Measurements from ENCODE around the gene CIAPIN1.

The CIAPIN1 gene

GRCh38 chr16:57385083-57385482 is 62.1 kb downstream of the CIAPIN1 start:
- peaks cover 15% of the 10 kb centered on the region for H3K4me1 ChIP-seq (ENCODE audit: control insufficient read depth, insufficient read depth, low read length)
- H3K36me3 ChIP-seq (ENCODE audit: control insufficient read depth, insufficient read depth, low read length, severe bottlenecking), result peaks cover 7% of the 10 kb centered on the region
- peaks cover 14% of the 10 kb centered on the region for H3K27me3 ChIP-seq (replicated peaks; ENCODE audit: control insufficient read depth, insufficient read depth, low read length)
- H3K9ac ChIP-seq (ENCODE audit: low read length), result no peak overlapping the region
- no peak for DNase-seq (ENCODE audit: low read depth)
- H3K4me3 ChIP-seq (ENCODE audit: low read length), result no peak overlapping the region
- H3K9me3 ChIP-seq (ENCODE audit: control insufficient read depth, low read length), result no peaks in the 10 kb centered on the region

- Histone ChIP-seq H3K4me1 (ENCODE audit: control insufficient read depth, insufficient read depth, low read length) (peaks cover 15% of the 10 kb centered on the region), H3K9ac (ENCODE audit: low read length) (no peak overlapping the region), H3K27me3 (replicated peaks; ENCODE audit: control insufficient read depth, insufficient read depth, low read length) (peaks cover 10% of the 10 kb centered on the region), H3K36me3 (ENCODE audit: control insufficient read depth, insufficient read depth, low read length, severe bottlenecking) (peaks cover 12% of the 10 kb centered on the region), H3K9me3 (ENCODE audit: control insufficient read depth, low read length) (no peaks in the 10 kb centered on the region), H3K4me3 (ENCODE audit: low read length) (no peak overlapping the region)
- no peak for DNase-seq (ENCODE audit: low read depth)
Observed at GRCh38 chr16:57384248-57385070, 62.7 kb downstream of the CIAPIN1 start.

GRCh38 chr16:57383276-57384247 is 63.6 kb downstream of the CIAPIN1 start:
- peak; percentile 34 for DNase-seq (ENCODE audit: low read depth)
- Histone ChIP-seq H3K4me3 (ENCODE audit: low read length) (no peak overlapping the region), H3K36me3 (ENCODE audit: control insufficient read depth, insufficient read depth, low read length, severe bottlenecking) (peaks cover 13% of the 10 kb centered on the region), H3K9ac (ENCODE audit: low read length) (no peak overlapping the region), H3K4me1 (ENCODE audit: control insufficient read depth, insufficient read depth, low read length) (peaks cover 15% of the 10 kb centered on the region), H3K27me3 (replicated peaks; ENCODE audit: control insufficient read depth, insufficient read depth, low read length) (peaks cover 3% of the 10 kb centered on the region), H3K9me3 (ENCODE audit: control insufficient read depth, low read length) (no peaks in the 10 kb centered on the region)

GRCh38 chr16:57382535-57383275 is 64.5 kb downstream of the CIAPIN1 start:
- Histone ChIP-seq H3K4me3 (ENCODE audit: low read length) (no peak overlapping the region), H3K9ac (ENCODE audit: low read length) (no peak overlapping the region), H3K36me3 (ENCODE audit: control insufficient read depth, insufficient read depth, low read length, severe bottlenecking) (peaks cover 13% of the 10 kb centered on the region), H3K9me3 (ENCODE audit: control insufficient read depth, low read length) (no peaks in the 10 kb centered on the region), H3K4me1 (ENCODE audit: control insufficient read depth, insufficient read depth, low read length) (peaks cover 15% of the 10 kb centered on the region), H3K27me3 (replicated peaks; ENCODE audit: control insufficient read depth, insufficient read depth, low read length) (peaks cover 3% of the 10 kb centered on the region)
- DNase-seq (ENCODE audit: low read depth), result no peak

- Histone ChIP-seq H3K36me3 (ENCODE audit: control insufficient read depth, insufficient read depth, low read length, severe bottlenecking) (peaks cover 13% of the 10 kb centered on the region), H3K4me1 (ENCODE audit: control insufficient read depth, insufficient read depth, low read length) (peaks cover 15% of the 10 kb centered on the region), H3K9me3 (ENCODE audit: control insufficient read depth, low read length) (no peaks in the 10 kb centered on the region), H3K27me3 (replicated peaks; ENCODE audit: control insufficient read depth, insufficient read depth, low read length) (peaks cover 3% of the 10 kb centered on the region), H3K4me3 (ENCODE audit: low read length) (no peak overlapping the region), H3K9ac (ENCODE audit: low read length) (no peak overlapping the region)
- no peak for DNase-seq (ENCODE audit: low read depth)
Observed at GRCh38 chr16:57381791-57382534, 65.2 kb downstream of the CIAPIN1 start.

GRCh38 chr16:57380671-57381462 is 66.3 kb downstream of the CIAPIN1 start:
- no peak for DNase-seq (ENCODE audit: low read depth)
- no peaks in the 10 kb centered on the region for H3K9me3 ChIP-seq (ENCODE audit: control insufficient read depth, low read length)
- peaks cover 3% of the 10 kb centered on the region for H3K27me3 ChIP-seq (replicated peaks; ENCODE audit: control insufficient read depth, insufficient read depth, low read length)
- no peak overlapping the region for H3K4me3 ChIP-seq (ENCODE audit: low read length)
- peaks cover 8% of the 10 kb centered on the region for H3K4me1 ChIP-seq (ENCODE audit: control insufficient read depth, insufficient read depth, low read length)
- no peak overlapping the region for H3K9ac ChIP-seq (ENCODE audit: low read length)
- H3K36me3 ChIP-seq (ENCODE audit: control insufficient read depth, insufficient read depth, low read length, severe bottlenecking), result peaks cover 13% of the 10 kb centered on the region

GRCh38 chr16:57379579-57379978 is 67.6 kb downstream of the CIAPIN1 start:
- Histone ChIP-seq H3K4me3 (ENCODE audit: low read length) (no peak overlapping the region), H3K36me3 (ENCODE audit: control insufficient read depth, insufficient read depth, low read length, severe bottlenecking) (peaks cover 13% of the 10 kb centered on the region), H3K27me3 (replicated peaks; ENCODE audit: control insufficient read depth, insufficient read depth, low read length) (peaks cover 5% of the 10 kb centered on the region), H3K9ac (ENCODE audit: low read length) (no peak overlapping the region), H3K9me3 (ENCODE audit: control insufficient read depth, low read length) (no peaks in the 10 kb centered on the region), H3K4me1 (ENCODE audit: control insufficient read depth, insufficient read depth, low read length) (peaks cover 17% of the 10 kb centered on the region)
- no peak for DNase-seq (ENCODE audit: low read depth)

Data from adipocyte (in vitro differentiated cells).